Transverse colon (tissue), 4 donors: ENCODE results near the gene CSF3R.

ENCODE experiments used
- CTCF ChIP-seq, 5 experiments: fragments of 200-600 bp in 3 of 5; fragments of 450-650 bp in 2 of 5; sonication (generic) in 3 of 5; IDR thresholded peaks; 1 replicate in 2 of 5; 2 replicates in 3 of 5; pipeline ENCODE4 v1.5.1; 2016 to 2017; ENCODE audit warnings: antibody characterized with exemption in 5 of 5, inconsistent platforms in 3 of 5, mild to moderate bottlenecking in 2 of 5, moderate library complexity in 1 of 5
- EP300 ChIP-seq: sonication (generic); formaldehyde crosslinking; IDR thresholded peaks from one replicate; pipeline ENCODE4 v1.6.1; 2017; ENCODE audit warnings: antibody characterized with exemption, low read depth
- POLR2A ChIP-seq: fragments of 450-650 bp; IDR thresholded peaks from one replicate; pipeline ENCODE4 v1.6.1; 2016; ENCODE audit warnings: antibody characterized with exemption, mild to moderate bottlenecking, moderate library complexity
- POLR2AphosphoS5 ChIP-seq, 3 donors: sonication (generic); formaldehyde crosslinking; IDR thresholded peaks; one replicate each; pipeline ENCODE4 v1.6.1; 2016; ENCODE audit warnings: antibody characterized with exemption in 3 of 3

DNA sequence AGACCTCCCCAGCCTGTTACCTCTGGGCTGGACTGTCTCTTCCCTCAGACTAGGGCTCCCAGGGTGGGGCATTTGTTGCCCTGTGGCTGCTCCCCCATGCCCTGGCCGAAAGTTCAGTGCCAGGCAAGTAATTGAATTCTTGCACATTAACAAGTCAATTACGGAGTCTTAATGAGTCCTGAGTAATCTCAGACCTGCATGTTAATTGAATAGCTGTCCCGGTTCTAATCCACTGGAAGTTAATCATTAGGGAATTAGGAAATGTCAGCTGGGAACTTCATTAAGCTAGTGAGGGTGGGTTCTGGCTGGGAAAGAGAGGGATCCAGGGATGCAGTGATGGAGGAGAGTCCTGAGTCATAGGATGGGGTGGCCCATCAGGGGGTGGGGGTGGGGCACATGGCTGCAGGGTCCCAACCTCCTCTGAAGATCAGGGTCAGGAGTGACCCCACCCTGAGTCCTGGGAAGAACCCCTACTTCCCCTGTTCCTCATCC is 47.1 kb upstream of the CSF3R start:
- no peak for TF ChIP-seq CTCF (IDR thresholded peaks at IDR 0.05)
- TF ChIP-seq POLR2A = no peak
- TF ChIP-seq EP300 = no peak
- TF ChIP-seq POLR2AphosphoS5 (IDR thresholded peaks at IDR 0.05) = no peak
